Measurements from ENCODE around the gene NBEA.

Gene NBEA

DNA sequence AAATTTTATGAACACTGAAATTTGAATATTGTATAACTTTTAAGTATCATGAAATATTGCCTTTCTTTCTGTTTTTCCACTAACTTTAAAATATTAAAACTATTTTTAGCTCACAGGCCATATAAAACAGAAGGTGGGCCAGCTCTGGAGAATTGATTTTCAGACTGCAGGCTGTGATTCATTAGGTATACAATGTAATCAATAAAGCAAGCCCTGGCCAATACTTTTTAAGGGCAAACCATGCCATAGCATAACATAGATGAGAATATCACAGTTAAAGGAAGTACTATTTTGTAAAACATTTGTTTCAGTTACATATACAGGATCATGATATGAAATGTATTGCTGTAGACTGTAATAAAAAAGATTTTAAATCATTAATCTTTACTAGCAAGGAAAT lies 336.8 kb downstream of the NBEA start:
- DNase-seq (ENCODE audit: low spot score) = no peak

DNA sequence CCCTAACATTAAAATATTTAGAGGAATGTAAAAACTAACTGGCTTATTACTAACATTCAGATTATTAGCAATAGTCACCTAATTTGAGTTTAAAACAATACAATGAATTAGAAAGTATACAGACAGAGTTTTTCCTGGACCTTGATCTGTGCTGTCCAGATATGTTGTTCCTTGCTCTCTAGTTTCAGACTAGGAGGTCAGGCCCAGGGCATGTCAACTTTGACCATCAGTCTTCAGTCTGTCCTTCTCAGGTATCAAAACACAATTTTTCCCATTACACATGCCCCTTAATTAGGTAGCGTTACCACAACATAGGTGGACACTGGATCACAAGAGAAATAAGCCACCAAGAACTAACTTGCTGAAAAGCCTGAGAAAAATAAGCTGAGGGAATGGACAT lies 337.4 kb downstream of the NBEA start:
- no peak for DNase-seq (ENCODE audit: low spot score)

DNA sequence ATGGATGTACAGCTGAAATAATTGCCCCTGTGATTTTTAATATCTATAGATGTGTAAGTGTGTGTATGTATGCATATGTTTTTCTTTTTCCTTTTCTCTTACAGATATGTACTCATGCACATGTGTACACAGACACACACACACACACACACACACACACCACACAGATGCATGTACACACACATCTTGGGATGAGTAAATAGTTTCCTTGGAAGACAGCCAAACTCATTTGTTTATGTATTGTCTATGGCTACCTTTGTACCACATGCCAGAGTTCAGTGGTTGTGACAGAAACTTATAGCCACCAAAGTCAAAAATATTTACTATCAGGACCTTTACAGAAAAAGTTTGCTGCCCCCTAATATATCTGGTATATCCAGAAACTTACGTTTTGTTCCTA lies 341.8 kb downstream of the NBEA start:
- DNase-seq (ENCODE audit: low spot score) = peak; percentile 3

DNA sequence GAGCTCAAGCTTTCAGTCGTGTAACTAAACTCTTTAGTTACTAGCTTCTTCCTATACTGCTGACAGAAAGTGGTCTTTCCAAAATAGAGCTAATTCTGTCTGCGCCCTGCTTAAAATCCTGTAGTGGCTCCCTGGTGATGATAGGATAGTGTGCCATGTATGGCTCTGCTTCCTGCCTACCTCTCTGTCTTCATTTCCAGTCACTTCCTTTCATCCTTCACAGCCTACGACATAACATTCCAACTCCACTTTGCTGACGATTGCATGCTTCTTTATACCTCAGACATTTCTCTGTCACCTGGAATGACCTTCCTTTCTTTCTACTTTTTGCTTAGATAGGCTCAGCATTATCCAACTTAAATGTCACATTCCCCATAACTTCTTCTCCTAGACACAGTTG lies 343.6 kb downstream of the NBEA start:
- DNase-seq (ENCODE audit: low spot score) = no peak

DNA sequence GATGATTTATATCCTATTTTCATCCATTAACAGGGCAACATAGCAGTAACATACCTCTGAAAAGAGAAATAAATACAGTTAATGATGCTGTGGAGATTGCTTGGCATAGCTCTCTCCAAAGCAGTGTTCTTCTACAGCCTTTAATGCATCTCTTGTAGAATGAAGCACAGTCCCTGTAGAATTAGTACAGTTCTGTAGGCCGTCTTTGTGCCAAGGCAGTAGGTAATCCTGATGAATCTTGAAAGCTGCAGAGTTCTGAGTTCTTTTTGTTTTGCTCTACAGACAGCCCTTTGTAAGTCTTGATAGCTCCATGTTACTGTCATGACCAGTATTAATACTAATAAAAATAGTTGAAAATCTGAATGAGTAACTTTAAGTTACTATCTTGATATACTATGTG lies 350.3 kb downstream of the NBEA start:
- no peak for DNase-seq (ENCODE audit: low spot score)

DNA sequence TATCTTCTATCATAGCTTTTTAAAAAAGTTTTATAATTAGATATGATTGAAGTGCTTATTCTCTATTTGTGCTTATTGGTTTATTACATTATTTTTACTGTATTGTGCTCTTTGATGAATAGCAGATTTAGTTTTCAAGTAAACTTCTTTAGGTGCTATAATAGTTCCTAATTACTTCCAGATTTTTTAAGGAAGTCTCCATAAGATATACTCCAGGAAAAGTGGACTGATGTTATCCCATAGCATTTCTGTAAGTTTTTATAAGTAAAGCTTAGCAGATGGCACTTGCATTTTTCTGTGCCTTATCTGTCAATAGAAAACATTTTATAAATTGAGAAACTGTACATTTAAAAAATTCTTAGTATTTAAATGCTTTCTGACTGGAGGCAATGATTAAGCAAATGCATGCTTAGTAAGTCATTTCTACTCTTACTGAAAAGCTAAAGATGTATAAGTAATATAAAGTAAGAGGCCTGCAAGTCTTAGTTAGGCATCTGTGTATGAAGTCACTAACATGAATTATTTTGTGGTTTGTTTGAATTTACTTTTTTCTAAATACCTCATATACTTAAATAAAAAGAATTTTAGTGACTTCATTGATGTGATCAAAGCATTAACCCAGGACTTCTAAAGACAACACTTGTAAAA lies 351.6 kb downstream of the NBEA start:
- DNase-seq (ENCODE audit: low spot score) = no peak

DNA sequence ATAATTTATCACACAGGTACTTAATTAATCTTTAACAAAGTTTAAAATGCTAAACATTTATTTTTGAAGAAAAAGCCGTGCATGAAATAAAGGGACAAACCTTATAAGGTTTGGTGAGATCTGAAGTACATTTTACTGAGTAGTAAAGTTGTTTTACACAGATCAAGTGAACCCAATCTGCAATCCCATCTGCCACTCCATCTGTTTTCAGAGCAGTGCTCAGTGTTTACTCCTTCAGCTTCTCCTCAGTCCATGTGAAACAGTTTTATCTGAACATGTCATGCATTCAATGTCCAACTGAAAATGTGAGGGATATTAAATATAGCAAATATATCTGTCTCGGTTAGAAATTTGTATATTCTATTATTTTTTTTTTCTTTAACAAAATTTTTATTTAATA lies 367.6 kb downstream of the NBEA start:
- DNase-seq (ENCODE audit: low spot score) = no peak

DNA sequence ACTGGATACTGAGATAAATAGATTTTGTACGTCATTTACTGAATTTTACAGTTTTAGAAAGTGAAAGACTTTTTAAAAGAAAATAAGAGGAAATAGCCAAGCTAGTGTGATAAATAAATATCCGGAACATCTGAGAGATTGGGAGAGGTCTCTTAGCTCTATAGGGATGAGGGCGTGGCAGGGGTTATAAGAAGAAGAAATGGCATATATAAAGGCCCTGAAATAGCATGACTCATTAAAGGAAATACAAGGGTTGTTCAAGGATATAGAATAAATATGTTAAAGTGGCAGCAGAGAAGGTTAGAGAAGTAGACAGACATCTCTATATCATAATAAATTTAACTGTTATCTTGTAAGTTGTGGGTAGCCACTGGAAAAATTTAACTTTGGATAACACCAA lies 390.1 kb downstream of the NBEA start:
- DNase-seq (ENCODE audit: low spot score) = no peak

DNA sequence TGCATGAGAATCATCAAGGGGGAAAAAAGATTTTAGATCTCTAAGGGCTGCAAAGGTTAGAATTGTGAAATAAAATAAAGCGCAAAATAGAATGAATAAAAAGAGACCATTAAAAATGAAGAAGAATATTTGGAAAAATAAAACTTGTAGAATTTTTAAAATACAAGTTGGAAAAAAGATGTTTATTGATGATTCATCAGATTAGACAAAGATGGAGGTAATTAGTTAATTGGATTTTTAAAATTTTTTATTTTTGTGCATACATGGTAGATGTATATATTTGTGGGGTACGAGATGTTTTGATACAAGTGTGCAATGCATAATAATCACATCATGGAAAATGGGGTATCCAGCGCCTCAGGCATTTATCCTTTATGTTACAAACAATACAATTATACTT lies 391.1 kb downstream of the NBEA start:
- DNase-seq (ENCODE audit: low spot score) = no peak

DNA sequence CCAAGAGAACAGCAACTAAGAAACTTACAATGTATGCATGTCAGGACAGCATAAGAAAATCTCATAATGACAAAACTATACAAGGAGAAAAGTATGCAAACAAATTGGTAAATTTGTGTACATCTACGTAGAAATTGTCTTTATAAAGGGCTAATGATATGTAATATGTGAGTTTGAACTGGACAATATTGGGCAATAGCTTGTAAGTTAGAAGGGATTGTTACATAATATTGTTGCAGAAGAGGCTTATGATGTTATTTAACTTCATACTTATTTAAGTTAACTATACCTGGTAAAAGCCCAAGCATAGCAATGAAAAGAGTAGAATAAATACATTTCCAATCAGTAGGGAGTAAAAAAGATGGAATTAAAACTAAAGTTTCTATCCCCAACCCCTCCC lies 400.4 kb downstream of the NBEA start:
- no peak for DNase-seq (ENCODE audit: low spot score)

DNA sequence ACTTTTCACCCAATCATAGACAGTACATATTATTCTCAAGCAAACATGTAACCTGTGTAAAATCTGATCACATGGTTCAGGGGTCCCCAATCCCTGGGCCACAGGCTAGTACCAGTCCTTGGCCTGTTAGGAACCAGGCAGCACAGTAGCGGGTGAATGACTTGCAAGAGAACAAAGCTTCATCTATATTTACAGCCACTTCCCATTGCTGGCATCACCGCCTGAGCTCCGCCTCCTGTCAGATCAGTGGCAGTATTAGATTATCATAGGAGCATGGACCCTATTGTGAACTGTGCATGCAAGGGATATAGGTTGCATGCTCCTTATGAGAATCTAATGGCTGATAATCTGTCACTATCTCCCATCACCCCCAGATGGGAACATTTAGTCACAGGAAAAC lies 401.3 kb downstream of the NBEA start:
- no peak for DNase-seq (ENCODE audit: low spot score)

DNA sequence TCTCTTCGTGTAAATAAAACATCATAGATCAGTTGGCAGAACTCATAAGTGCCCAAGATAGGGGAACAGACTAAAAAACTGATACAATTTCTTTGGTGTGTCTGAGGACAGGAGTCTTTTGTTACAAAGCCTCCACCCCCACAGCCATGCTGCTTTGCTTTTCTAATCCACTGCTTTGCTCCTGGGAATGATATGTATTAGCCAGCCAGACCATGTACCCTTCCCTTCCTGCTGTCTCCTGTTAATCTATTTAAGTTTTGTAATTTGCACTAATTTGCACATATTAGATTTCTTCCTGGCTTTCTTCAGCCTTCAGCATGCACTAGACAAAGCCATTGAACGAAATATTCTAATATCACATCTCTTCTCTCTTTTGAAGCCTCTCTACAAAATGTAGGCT lies 403.9 kb downstream of the NBEA start:
- DNase-seq (ENCODE audit: low spot score) = no peak

DNA sequence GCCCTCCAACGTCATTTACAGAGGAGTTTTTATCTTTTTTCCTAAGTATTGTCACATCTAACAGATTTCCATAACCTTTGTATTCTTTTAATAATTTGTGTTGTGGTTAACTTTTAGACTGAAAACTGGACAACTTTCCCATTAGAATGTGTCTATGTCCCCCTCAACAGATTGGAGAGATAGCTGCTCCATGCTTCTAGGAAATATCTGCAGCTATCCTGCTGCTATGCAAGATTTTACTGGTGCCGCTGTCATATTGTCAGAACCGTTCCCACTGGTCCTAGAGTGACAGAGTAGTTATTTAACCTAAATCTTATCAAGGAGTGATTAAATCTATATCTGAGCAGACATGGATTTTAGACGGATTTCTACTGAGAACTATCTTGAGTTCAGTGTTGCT lies 404.4 kb downstream of the NBEA start:
- no peak for DNase-seq (ENCODE audit: low spot score)

DNA sequence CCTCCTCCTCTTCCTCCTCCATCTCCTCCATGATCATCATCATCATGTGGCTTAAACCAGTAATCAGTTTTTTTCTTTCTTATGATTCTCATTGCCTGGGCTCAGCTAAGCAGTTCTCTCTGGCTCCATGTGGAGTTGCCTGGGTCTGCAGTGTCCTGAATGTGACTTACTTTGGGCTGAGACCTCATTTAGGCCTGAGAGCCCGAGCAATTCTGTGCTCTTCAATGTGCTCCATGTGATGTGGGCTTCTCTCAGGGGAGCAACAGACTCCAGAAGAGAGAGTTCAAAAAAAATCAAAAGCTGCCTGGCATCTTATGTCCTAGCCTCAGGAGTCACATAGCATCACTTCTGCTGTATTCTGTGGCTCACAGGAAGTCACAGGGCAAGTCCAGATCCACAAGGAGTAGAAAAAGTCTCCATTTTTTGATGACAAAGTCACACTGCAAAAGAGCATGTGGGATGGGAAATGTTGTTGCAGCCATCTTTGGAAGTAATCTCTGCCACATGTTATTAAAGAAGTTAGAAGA lies 405.7 kb downstream of the NBEA start:
- DNase-seq (ENCODE audit: low spot score) = no peak

DNA sequence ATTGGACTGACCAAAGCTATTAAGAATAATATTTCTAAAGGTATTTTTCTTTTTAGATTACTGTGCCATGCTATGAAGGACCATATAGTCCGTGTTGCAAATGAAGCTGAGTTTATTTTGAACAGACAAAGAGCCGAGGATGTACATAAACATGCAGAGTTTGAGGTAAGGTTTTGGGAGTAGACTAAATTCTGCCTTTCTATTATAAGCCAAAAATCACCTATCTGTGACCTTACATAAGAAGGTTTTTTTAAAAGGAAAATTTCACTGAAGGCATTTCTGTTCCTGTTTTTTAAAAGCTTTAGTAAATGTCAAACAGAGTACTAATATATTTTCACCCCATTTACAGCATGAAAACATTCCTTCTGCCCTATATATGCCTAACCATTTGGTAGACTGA lies 407.0 kb downstream of the NBEA start:
- DNase-seq (ENCODE audit: low spot score) = no peak

DNA sequence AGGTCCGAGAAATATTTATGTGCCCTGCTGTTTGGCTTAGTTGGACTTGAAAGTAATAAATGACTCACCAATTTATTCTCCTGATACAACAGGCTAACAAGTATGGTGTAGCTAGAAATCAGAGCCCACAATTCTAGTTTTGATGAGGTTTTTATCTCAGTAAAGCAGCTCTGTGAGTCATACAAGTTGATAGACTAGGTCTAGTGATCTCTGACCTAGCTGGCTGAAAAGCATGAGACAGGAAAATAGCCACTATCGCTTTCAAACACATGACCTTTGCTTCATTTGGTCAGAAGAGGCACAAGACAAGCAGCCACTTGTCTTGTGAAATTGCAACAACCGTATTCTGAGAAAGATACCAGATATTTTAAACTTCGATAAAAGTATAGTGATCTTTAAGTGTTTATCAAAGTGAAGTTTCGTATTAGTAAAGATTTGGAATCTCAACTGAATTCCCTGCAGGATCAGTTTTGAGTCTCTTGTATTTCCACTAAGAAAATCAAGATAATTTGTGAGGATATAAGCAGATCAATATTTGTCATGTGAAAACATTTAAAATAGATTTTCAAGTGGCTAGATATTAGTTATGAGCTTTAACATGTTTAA lies 407.7 kb downstream of the NBEA start:
- no peak for DNase-seq (ENCODE audit: low spot score)

DNA sequence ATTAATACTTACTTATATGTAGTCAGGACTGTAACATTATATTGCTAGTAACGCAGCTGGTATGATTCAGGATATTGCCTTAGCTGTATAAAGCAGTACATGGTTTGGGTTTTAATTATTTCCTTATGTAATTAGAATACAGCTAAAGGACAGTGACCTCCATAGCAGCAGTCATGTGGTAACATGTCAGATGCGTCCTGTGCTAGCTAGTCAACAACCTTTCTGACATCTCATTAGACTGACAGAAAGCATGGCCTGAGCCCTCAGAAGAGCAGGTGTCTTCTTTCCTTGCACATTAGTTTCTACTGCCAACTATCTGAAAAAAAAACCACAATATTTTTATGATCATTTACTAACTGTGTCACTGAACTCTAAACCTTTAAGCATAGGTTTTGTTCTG lies 412.2 kb downstream of the NBEA start:
- DNase-seq (ENCODE audit: low spot score) = no peak

DNA sequence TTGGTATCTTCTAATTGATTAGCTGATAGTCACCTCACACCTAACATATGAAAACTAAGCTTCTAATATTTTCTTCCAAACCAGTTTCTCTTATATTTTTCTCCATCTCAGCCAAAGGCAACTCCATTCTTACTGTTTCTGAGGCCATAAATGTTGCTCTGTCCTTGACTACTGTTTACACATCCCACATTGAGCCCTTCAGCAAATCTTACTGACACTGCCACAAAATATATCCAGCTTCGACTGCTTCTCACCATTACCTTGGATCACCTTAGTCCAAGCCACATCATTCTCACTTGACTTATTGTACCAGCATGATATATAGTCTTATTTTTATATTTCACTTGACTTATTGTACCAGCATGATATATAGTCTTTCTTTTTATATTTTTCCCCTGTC lies 412.8 kb downstream of the NBEA start:
- DNase-seq (ENCODE audit: low spot score) = no peak

DNA sequence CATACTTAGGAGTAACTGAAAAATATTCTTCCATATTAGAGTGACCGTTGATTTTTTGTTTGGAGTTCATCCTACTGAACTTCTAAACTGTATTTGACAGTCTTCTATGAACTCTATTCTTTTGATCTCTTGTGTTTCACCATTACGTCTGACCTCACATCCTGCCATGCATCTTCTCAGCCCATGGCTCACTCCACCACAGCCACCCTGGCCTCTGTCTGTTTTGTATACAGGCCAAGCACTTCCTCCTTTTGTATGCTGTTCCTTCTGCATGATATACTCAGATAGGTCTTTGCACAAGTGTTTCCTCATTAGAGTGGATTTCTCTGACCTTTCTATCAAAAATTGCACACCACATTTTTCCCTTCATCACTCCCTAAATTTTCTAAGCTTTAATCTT lies 414.5 kb downstream of the NBEA start:
- no peak for DNase-seq (ENCODE audit: low spot score)

DNA sequence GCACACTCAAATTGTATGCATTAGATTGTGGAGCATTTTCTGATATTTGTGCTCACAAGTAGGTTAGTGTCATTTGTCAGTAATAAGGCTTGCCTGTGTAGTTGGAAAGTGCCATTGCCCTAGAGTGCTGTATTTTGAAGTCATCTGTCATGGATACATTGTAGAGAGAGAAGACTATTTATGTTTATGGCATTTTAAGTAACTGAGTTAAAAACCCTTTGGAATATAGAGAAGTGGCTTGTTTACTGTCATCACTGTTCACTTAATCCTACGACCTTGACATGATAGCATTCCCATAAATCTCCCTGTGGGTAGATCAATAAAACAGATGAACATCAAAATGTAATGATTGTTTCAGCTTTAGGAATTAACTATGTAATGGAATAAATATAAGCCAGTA lies 423.8 kb downstream of the NBEA start:
- DNase-seq (ENCODE audit: low spot score) = no peak

DNA sequence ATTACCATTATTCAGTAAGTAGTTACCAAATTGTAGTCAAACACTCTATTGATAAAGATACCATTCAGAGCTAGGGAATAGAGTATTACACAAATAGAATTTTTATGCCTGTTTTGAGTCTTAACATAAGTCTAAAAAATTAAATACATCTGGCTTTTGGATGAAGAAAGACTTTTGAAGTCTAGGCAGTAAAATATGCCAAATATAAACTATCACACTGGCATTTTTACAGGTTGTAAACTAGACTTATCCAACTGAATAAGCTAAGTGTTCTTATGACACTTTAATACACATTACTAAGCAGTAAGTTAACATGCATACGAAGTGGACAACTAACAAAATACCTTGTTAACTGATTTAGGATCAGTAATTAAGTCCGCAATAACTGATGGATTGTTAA lies 425.5 kb downstream of the NBEA start:
- no peak for DNase-seq (ENCODE audit: low spot score)

DNA sequence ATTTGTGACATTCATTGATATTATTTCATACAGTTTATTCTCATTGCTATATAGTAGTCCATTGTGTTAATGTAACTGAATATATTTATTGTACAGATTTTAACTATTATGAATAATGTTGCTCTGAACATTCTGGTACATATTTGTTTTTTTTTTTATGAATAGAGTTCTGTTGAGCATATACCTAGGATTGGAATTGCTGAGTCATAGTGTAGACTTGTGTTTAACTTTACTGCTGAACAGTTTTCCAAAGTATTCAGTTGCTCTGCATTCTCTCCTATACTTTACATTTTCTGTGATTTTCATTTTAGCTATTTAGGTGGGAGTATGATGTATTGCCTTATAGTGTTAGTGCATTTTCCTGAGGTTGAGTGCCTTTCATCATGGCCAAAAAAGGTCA lies 436.9 kb downstream of the NBEA start:
- no peak for DNase-seq (ENCODE audit: low spot score)

DNA sequence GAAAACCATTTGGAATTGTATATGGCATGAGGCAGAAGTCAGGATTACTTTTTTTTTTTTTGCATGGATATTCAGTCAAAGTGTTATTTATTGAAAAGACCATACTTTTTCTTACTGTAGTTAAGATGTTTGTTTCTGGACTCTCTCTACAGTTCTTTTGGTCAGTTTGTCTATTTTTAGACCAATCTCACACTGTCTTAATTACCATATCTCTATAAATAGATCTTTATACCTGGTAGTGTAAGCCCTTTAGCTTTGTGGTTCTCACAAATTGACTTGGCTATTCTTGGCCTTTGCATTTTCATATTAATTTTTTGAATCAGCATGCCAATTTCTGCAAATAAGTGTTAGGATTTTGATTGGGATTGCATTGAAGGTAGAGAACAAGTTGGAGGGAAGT lies 437.6 kb downstream of the NBEA start:
- DNase-seq (ENCODE audit: low spot score) = no peak

DNA sequence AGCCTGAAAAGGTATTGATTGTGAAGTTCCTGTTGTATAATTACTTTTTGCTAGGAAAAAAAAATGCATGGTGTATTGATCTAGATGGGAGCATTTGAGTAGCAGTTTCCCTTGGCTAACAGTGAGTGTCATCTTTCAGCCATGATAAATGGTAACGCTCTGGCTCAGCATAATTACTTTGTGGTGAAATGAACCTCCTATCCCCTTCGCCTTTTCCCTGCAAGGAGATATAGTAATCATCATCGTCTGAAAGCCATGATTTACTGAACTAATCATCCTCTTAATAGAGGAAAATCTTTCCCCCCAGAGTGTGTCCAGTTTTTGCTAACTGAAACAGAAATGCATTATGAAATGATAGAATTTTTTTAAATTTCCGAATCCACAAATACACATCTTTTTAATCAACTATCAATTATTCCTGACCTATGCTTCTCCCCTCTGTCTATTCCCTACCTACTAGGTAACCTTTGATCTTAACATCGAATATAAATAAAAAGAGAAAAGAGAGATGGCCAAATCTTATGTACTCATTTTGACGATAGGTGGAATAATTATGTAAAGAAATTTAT lies 445.7 kb downstream of the NBEA start:
- DNase-seq (ENCODE audit: low spot score) = no peak
